HepG2 (cell line): ENCODE results near the gene HOXA5. TPM values are rescaled to one million over a fixed set of nuclear protein-coding genes. Genes with fewer than 3 reads are reported as not detected.

Experiments
- ASH2L ChIP-seq: fragments of 300-600, 200-600 bp; sonication (generic); IDR thresholded peaks from 2 replicates; pipeline ENCODE4 v1.7.0; 2017; ENCODE audit warnings: low read depth, mild to moderate bottlenecking, moderate library complexity, mixed read lengths, low read length; ENCODE audit not compliant: insufficient read length
- CTCF ChIP-seq: sonication (generic); formaldehyde crosslinking; IDR thresholded peaks from 2 replicates; pipeline ENCODE4 v1.5.0; 2020; ENCODE audit warnings: mild to moderate bottlenecking, missing genetic modification reagents, moderate library complexity
- FOSL2 ChIP-seq: sonication (generic); formaldehyde crosslinking; IDR thresholded peaks from 2 replicates; pipeline ENCODE4 v1.4.0; 2020; ENCODE audit warnings: missing genetic modification reagents
- GRHL1 ChIP-seq: sonication (generic); formaldehyde crosslinking; conservative IDR thresholded peaks from 2 replicates; pipeline ENCODE4 v1.8.0; 2022; ENCODE audit warnings: missing genetic modification reagents
- HNF1B ChIP-seq: sonication (generic); formaldehyde crosslinking; IDR thresholded peaks from 2 replicates; pipeline ENCODE4 v1.5.1; 2020; ENCODE audit warnings: mild to moderate bottlenecking, moderate library complexity, missing genetic modification reagents
- LCORL ChIP-seq, 2 experiments: fragments of 450-650 bp in 1 of 2; sonication (generic) in 1 of 2; formaldehyde crosslinking in 1 of 2; IDR thresholded peaks; 2 replicates each; pipeline versions ENCODE4 v1.5.0 to v1.6.1; 2017 to 2020; ENCODE audit warnings: antibody characterized with exemption in 1 of 2, missing genetic modification reagents in 1 of 2
- MIXL1 ChIP-seq: IDR thresholded peaks from 2 replicates; pipeline ENCODE4 v1.6.1; 2016
- PHF5A ChIP-seq: IDR thresholded peaks from one replicate; pipeline ENCODE4 v1.6.1; 2018; ENCODE audit warnings: low read depth, missing genetic modification reagents; ENCODE audit not compliant: unreplicated experiment
- POGZ ChIP-seq: sonication (generic); formaldehyde crosslinking; IDR thresholded peaks from 2 replicates; pipeline ENCODE4 v1.4.0; 2020; ENCODE audit warnings: mild to moderate bottlenecking, missing genetic modification reagents
- RXRB ChIP-seq: IDR thresholded peaks from 2 replicates; pipeline ENCODE4 v1.6.1; 2016; ENCODE audit warnings: borderline replicate concordance, missing genetic modification reagents, missing compliant biosample characterization
- SKIL ChIP-seq: sonication (generic); formaldehyde crosslinking; IDR thresholded peaks from 2 replicates; pipeline ENCODE4 v1.8.0; 2022; ENCODE audit warnings: missing genetic modification reagents, mild to moderate bottlenecking, moderate library complexity, borderline replicate concordance
- SNAI1 ChIP-seq: sonication (generic); formaldehyde crosslinking; IDR thresholded peaks from 2 replicates; pipeline ENCODE4 v1.5.0; 2020; ENCODE audit warnings: mild to moderate bottlenecking, missing genetic modification reagents, borderline replicate concordance
- SP2 ChIP-seq: sonication (generic); formaldehyde crosslinking; IDR thresholded peaks from 2 replicates; pipeline ENCODE4 v1.5.1; 2020; ENCODE audit warnings: mild to moderate bottlenecking, missing genetic modification reagents
- TBL1XR1 ChIP-seq: fragments of 150-350 bp; IDR thresholded peaks from 2 replicates; pipeline ENCODE4 v1.6.1; 2014; ENCODE audit warnings: borderline replicate concordance, low read length; ENCODE audit not compliant: partially characterized antibody
- TEAD2 ChIP-seq: sonication (generic); formaldehyde crosslinking; IDR thresholded peaks from 2 replicates; pipeline ENCODE4 v1.9.0; 2021; ENCODE audit warnings: missing genetic modification reagents
- ZBTB25 ChIP-seq: IDR thresholded peaks from 2 replicates; pipeline ENCODE4 v1.6.1; 2018; ENCODE audit warnings: missing genetic modification reagents
- ZNF383 ChIP-seq: sonication (generic); formaldehyde crosslinking; IDR thresholded peaks from 2 replicates; pipeline ENCODE4 v1.4.0; 2020; ENCODE audit warnings: missing genetic modification reagents, mild to moderate bottlenecking, borderline replicate concordance
- ZNF510 ChIP-seq: sonication (generic); formaldehyde crosslinking; IDR thresholded peaks from 2 replicates; pipeline ENCODE4 v1.4.0; 2020; ENCODE audit warnings: low read depth, mild to moderate bottlenecking, missing genetic modification reagents
- polyA plus RNA-seq, 8 experiments: library from polyadenylated mRNA; depleted of rRNA in 3 of 8; stranded (reverse) in 7 of 8; unstranded in 1 of 8; fragments of >200 nt; fragmentation: Illumina TruSeq in 4 of 8; extraction: Trizol in 4 of 8; gene quantifications; 2 replicates each; pipeline versions ENCODE4 v1.2.1 to v1.2.3, GENCODE V29; 2011 to 2016; ENCODE audit warnings: low read depth in 4 of 8, missing spikeins in 1 of 8, mixed read lengths in 1 of 8; ENCODE audit not compliant: insufficient read depth in 1 of 8
- total RNA-seq, 5 experiments: library from RNA; depleted of rRNA; stranded (reverse); fragments of >200 nt; fragmentation: Illumina TruSeq; extraction: Trizol; gene quantifications; 2 replicates each; pipeline ENCODE4 v1.2.3, GENCODE V29; 2016; ENCODE audit warnings: low read depth in 1 of 5

The HOXA5 gene
- total and polyA plus RNA-seq, 2 of the 13 experiments (the other 11 are each of a cell fraction or from before 2014, with no cell fraction given) = 3.2 to 3.6 TPM

- TF ChIP-seq ZBTB25 (CRISPR knock-in tag) (no peak), POGZ (CRISPR knock-in tag) (0 out of 2 replicates have a peak, but pooled peaks have one; percentile 29), SKIL (peak; percentile 86), ZNF510 (no peak), LCORL (IDR thresholded peaks at IDR 0.05) (no peak), LCORL (CRISPR knock-in tag; IDR thresholded peaks at IDR 0.05) (peak; percentile 67; the same call in 1 of the 2 replicates), GRHL1 (no peak), TEAD2 (CRISPR knock-in tag) (no peak), RXRB (CRISPR knock-in tag) (peak; percentile 92), MIXL1 (CRISPR knock-in tag) (no peak), HNF1B (CRISPR knock-in tag) (no peak), PHF5A (CRISPR knock-in tag) (no peak), ZNF383 (CRISPR knock-in tag) (no peak), SNAI1 (CRISPR knock-in tag) (no peak), CTCF (CRISPR knock-in tag) (peak; percentile 42), SP2 (no peak), ASH2L (peak; percentile 72), FOSL2 (CRISPR knock-in tag) (no peak), TBL1XR1 (peak; percentile 64)
Measured at GRCh38 chr7:27133409-27134231, 9.9 kb downstream of the HOXA5 start (continued).
